Natural killer cell treated with Interleukin-12 subunit alpha and Interleukin-12 subunit beta and Interleukin-15 and Interleukin-18, amount 100 ng/mL, for 72 hours (primary cell): ENCODE results near the gene NF1. TPM values are rescaled to one million over a fixed set of nuclear protein-coding genes. Genes with fewer than 3 reads are reported as not detected.

Experiments used
- ATAC-seq, 2 donors: fragments of 150-1000 bp; cut with Tn5 transposase in 1 of 2; sonication (Bioruptor Pico), chemical (Tn5 transposase) in 1 of 2; 2 replicates each; pipeline ENCODE4 v1.10.0; 2021
- DNase-seq: peaks from one replicate; pipeline ENCODE4 v3.0.0; 2022; ENCODE audit warnings: low spot score
- H3K27ac Mint-ChIP-seq, 2 donors: 1 replicate in 1 of 2; 2 replicates in 1 of 2; pipeline ENCODE4 v1.8.0; 2022; ENCODE audit warnings: mixed read lengths in 2 of 2, mild to moderate bottlenecking in 1 of 2, moderate library complexity in 1 of 2
- H3K27me3 Mint-ChIP-seq, 2 donors: 1 replicate in 1 of 2; 2 replicates in 1 of 2; pipeline ENCODE4 v1.8.0; 2022; ENCODE audit warnings: mixed read lengths in 2 of 2
- H3K36me3 Mint-ChIP-seq: one replicate; pipeline ENCODE4 v1.8.0; 2022; ENCODE audit warnings: mixed read lengths
- H3K4me1 Mint-ChIP-seq, 2 donors: 1 replicate in 1 of 2; 2 replicates in 1 of 2; pipeline ENCODE4 v1.8.0; 2022; ENCODE audit warnings: low read depth in 2 of 2, mixed read lengths in 2 of 2, mild to moderate bottlenecking in 1 of 2
- H3K4me3 Mint-ChIP-seq: one replicate; pipeline ENCODE4 v1.8.0; 2022; ENCODE audit warnings: mixed read lengths
- H3K9me3 Mint-ChIP-seq: 2 replicates; pipeline ENCODE4 v1.8.0; 2022; ENCODE audit warnings: mixed read lengths
- total RNA-seq, 2 donors: library from RNA; stranded (reverse); gene quantifications; one replicate each; pipeline ENCODE4 v1.2.3, GENCODE V29; 2022

Gene NF1
- total RNA-seq, 2 donors from 2014 or later, result 34.6 to 45.1 TPM

DNA sequence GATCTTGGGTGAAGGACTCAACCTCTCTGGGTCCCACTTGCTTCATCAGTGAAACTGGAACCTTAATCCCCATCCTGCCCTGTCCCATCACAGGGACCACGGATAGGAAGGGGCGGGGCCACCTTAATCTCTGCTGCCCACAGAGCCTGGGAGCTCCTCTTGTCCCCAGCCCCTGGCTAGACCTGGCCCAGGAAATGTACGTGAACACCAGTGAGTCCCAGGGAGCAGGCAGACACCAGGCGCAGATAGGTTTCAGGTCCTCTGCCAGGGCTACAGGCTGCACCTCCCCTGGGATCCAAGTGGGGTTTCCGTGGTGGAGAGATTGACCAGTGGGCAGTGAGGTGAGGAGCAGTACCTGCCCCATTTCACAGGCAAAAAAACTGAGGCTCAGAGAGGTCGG lies 317.7 kb downstream of the NF1 start:
- DNase-seq, result no peak
- Mint-ChIP-seq H3K36me3 (no peaks in the 10 kb centered on the region), H3K4me3 (no peak overlapping the region), H3K4me1 (no peaks in the 10 kb centered on the region), H3K27ac (no peak overlapping the region), H3K9me3 (no peaks in the 10 kb centered on the region), H3K27me3 (peaks cover 0 to 8% of the 10 kb centered on the region in 2 donors)
- ATAC-seq, result no peak

DNA sequence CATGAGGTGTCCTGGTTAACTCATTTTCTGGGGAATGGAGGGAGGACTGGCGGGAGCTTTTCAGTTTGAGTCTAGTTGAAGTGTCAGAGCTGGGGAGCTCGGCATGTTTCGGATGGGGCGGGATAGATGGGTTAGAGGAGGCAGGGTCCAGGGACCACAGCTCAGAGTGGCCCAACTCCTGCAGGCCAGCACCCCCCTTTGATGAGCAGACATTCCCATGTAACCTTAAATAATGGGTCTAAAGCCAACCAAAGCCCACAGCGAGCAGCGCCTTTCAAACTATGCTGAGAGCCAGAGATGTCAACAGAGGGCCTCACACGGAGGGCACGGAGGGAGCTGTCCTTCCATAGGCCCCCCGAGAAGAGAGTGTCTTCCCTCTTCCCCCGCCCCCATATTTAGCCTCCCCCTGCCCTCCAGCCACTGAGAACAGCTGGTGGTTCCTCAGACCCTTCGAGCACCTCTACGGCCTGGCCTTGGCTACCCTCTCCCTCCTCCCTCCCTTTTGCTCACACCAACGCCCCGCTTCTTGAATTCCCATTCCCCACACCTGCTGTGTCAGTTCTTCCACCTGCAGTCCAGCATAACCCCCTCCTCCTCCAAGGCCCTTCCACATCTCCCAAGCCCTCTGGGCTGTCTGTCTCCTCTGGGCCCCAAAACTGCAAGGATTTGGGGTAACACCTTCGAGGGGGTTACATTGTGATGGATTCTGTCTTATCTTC lies 318.5 kb downstream of the NF1 start:
- Mint-ChIP-seq H3K27me3 (peaks cover 0 to 5% of the 10 kb centered on the region in 2 donors), H3K4me3 (no peak overlapping the region), H3K27ac (no peak overlapping the region)

DNA sequence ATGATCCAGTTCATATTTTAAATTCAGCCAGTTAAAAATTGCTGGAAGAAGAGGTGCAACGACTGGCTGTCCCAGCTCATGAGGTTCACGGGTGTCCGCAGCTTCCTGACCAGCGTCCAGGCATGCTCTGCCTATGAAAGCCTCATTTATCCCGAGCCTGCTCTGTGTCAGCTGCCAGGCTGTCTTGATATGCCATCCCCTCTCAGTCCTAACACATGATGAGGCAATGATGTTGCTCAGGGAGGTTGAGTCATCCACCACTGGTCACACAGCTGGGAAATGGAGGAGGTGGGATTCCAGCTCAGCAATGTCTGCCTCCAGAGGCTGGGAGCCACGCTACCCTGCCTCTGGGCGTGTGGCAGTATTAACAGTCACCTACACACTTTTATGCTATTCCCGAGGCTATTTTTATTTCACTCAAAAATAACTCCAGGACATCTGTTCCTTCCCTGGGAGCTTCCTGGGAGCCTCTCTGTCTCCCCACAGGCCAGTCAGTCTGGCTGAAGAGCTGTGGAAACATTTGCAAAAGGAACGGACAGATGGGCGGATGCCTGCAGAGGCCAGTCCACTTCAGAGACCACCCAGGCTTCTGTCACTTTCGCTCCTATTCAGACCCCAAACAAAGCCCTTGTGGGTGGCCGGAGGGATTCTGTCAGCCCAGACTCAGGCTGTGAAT lies 319.2 kb downstream of the NF1 start:
- DNase-seq, result no peak
- H3K4me3 Mint-ChIP-seq, result no peak overlapping the region
- H3K9me3 Mint-ChIP-seq, result no peaks in the 10 kb centered on the region
- no peak for ATAC-seq
- no peaks in the 10 kb centered on the region for H3K4me1 Mint-ChIP-seq
- H3K27me3 Mint-ChIP-seq, result peaks cover 0 to 2% of the 10 kb centered on the region in 2 donors
- no peaks in the 10 kb centered on the region for H3K36me3 Mint-ChIP-seq
- no peak overlapping the region for H3K27ac Mint-ChIP-seq

More for the DNA sequence above, 318.5 kb downstream of the NF1 start:
- Mint-ChIP-seq H3K4me1 (no peaks in the 10 kb centered on the region), H3K9me3 (no peaks in the 10 kb centered on the region), H3K36me3 (no peaks in the 10 kb centered on the region)
- DNase-seq, result no peak
- ATAC-seq, result no peak

DNA sequence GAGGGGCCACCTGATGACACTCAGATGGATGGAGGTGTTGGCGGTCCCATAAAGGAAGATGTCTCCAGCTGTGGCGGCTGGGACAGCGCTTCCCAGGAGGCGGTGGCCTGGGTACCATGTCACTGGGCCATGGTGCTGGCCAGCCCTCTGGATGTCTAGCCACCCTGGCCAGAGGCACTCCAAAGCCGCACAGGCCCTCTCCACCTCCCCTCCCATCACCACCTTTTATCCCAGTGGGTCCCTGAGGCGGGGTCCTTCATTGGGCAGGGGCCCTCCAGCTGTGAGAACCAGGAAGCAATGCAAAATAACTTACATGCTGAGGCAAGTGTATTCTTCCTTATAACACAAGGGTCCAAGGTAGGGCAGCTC lies 319.8 kb downstream of the NF1 start:
- H3K27me3 Mint-ChIP-seq, result peaks cover 0 to 2% of the 10 kb centered on the region in 2 donors
- H3K4me1 Mint-ChIP-seq, result no peaks in the 10 kb centered on the region
- DNase-seq (no peak), ATAC-seq (no peak)
- H3K4me3 Mint-ChIP-seq, result no peak overlapping the region
- no peaks in the 10 kb centered on the region for H3K36me3 Mint-ChIP-seq
- no peak overlapping the region for H3K27ac Mint-ChIP-seq
- no peaks in the 10 kb centered on the region for H3K9me3 Mint-ChIP-seq

DNA sequence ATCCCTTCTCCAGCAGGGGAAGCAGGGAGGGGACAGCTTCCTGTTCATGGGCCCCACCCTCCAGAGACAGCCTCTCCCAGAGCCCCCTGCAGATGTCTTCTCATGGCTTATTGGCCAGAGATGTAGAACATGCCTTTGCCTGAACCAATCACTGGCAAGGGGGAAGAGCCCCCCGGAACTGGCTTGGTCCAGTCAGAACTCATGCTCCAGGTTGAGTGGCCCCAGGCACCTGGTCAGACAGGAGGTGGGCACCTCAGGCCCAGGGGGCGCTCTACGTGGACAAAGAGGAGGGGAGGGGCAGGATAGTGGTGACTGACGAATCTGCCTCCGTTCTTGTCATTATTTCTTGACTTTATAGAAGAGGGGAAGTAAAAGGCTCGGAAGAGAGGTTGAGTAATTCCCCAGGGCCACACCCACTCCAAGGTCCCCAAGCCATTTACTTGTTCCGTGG lies 320.3 kb downstream of the NF1 start:
- no peak for DNase-seq
- no peak overlapping the region for H3K4me3 Mint-ChIP-seq
- no peaks in the 10 kb centered on the region for H3K36me3 Mint-ChIP-seq
- no peak overlapping the region for H3K27ac Mint-ChIP-seq
- H3K27me3 Mint-ChIP-seq, result peaks cover 0 to 1% of the 10 kb centered on the region in 2 donors
- H3K4me1 Mint-ChIP-seq, result no peaks in the 10 kb centered on the region
- peak in 1 of 2 donors; percentile 3 for ATAC-seq
- H3K9me3 Mint-ChIP-seq, result no peaks in the 10 kb centered on the region

DNA sequence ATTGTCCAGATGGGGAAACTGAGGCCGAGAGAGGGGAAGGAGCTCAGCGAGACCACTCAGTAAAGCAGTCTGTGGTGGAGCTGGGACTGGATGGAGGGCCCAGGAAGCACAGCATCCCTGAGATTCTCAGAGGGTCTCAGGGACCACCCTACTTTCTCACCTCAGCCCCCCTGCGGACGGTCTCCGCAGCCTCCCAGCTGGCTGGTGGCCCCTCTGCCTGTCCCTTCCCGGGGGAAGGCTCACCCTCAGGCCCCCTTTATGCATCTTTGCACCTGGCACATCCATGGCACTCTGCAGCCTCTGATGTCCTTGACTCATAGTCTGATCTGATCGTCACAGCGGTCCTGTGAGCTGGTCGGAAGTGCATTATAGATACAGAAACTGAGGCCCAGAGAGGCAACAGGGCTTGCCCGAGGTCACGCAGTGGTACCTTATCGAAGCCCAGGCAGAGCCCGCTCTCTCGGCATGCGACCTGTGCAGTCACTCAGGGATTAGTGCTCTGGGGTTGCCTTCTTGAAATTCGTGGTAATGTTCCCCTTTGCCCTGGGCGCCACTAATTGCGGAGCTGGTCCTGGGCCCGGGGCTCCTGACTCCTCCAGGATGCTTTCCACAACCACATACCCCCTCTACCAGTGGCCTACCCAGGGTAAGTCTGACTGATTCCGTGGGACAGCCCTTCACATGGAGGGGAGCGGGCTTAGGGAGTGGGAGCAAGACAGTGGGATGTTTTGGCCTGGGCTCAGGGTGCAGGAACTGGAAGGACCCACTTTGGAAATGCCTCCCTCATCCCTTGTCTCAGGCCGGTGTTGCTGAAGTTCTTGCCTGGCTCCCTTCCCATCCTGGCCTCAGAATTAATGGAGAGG lies 321.1 kb downstream of the NF1 start:
- DNase-seq, result no peak
- peak in 1 of 2 donors; percentile 30 for ATAC-seq
- no peaks in the 10 kb centered on the region for H3K9me3 Mint-ChIP-seq
- no peak overlapping the region for H3K27ac Mint-ChIP-seq
- H3K4me1 Mint-ChIP-seq, result no peaks in the 10 kb centered on the region
- no peaks in the 10 kb centered on the region for H3K27me3 Mint-ChIP-seq
- no peaks in the 10 kb centered on the region for H3K36me3 Mint-ChIP-seq
- H3K4me3 Mint-ChIP-seq, result no peak overlapping the region

DNA sequence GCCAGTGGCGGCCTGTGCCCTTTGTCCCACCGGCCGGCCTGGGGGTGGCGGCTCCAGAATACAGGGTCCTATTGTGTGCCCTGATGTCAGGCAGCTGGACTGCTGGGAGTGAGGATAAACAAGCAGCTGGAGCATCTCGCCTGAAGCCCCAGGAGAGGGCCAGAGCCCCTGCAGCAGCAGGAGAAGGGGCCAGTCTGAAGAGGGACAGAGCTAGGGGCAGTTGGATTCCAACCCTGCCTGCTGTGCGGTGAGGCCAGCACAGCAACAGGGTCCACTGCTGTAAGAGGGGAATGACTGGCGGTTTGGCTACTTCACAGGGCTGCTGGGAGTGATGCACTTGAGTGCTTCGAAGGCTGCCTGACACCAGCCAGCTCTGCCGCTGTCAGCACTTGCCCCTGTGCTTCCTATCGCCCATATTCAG lies 321.7 kb downstream of the NF1 start:
- Mint-ChIP-seq H3K4me3 (no peak overlapping the region), H3K4me1 (no peaks in the 10 kb centered on the region), H3K9me3 (no peaks in the 10 kb centered on the region), H3K27me3 (no peaks in the 10 kb centered on the region), H3K36me3 (no peaks in the 10 kb centered on the region), H3K27ac (no peak overlapping the region)
- ATAC-seq (peak in 1 of 2 donors; percentile 38), DNase-seq (no peak)

DNA sequence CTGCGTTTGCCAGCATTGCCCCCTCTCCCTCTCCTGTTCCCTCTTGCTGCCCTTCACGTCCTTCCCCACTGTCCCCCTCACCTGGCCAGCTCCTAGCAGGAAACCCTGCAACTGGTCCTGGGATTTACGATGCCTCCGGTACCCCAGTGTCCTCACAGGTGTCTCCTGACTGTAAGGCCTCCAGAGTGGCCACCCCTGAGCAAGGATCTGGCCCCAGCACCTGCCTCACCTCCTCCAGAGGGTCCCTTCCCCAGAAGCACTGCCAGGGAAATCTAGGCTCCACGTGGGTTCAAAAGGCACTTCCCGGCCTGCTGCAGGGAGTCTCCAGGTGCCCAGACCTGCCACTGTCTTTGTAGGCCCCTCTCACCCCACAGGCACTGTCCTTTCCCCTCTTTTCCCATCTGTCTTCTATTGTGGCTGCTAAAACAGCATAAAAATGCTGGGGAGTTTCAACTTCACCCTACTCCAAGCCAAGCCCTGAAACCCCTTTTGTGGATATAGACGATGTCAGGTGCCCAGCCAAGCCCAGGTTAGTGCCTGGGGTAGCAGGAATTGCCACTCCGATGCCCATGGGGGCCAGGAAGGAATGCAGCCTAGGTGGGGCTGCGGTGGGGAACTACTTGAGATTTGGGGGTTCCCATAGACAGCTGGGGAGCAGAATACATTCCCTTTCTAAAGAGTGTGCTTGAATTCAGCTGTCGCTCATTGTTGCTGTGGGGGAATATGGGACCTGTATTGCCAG lies 322.4 kb downstream of the NF1 start:
- Mint-ChIP-seq H3K27me3 (peaks cover 0 to under 1% of the 10 kb centered on the region in 2 donors), H3K9me3 (no peaks in the 10 kb centered on the region), H3K4me1 (no peaks in the 10 kb centered on the region), H3K27ac (no peak overlapping the region), H3K36me3 (no peaks in the 10 kb centered on the region), H3K4me3 (no peak overlapping the region)
- DNase-seq, result no peak
- ATAC-seq, result no peak

DNA sequence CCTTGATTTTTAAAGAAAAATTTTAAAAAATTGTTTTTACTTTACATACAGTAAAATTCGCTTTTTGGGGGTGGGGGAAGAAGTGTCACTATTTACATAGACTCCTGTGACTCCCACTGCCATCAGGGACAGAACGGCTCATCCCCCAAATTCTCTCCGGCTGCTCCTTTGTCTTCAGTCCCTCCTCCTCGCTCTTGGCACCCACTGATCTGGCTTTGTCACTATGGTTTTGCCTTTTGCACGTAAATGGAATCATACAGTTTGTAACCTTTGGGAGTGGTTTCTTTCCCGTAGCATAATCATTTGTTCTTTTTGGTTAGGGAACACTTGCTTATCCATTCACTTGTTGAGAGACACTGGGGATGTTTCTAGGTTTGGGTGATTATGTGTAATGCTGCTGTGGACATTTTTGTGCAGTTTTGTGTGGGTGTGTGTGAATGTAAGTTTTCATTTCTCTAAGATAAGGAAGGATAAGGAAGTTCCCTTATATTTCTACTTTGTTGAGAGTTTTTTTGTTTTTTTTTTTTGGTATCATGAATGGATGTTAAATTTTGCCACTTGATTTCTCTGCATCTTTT lies 324.1 kb downstream of the NF1 start:
- ATAC-seq, result no peak
- Mint-ChIP-seq H3K27ac (no peak overlapping the region), H3K27me3 (peaks cover 3 to 8% of the 10 kb centered on the region in 2 donors), H3K36me3 (peaks cover 5% of the 10 kb centered on the region), H3K4me1 (no peaks in the 10 kb centered on the region), H3K9me3 (no peaks in the 10 kb centered on the region), H3K4me3 (no peak overlapping the region)
- DNase-seq, result no peak

DNA sequence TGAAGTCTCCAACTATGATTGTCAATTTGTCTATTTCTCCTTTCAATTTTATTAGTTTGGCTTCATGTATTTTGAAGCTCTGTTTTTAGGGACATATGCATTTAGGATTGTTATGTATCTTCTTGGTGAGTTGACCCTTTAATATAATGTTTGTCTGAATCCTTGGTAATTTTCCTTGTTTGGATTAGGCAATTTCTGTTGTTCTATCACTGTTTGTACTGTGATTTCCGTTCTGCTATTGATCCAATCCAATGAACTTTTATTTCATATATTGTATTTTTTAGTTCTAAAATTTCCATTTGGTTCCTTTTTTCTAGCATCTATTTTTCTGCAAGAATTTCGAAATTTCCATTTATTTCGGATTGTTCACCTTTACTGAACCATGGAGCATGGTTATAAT lies 327.7 kb downstream of the NF1 start:
- H3K36me3 Mint-ChIP-seq, result peaks cover 5% of the 10 kb centered on the region
- H3K27me3 Mint-ChIP-seq, result peaks cover 3 to 8% of the 10 kb centered on the region in 2 donors
- no peak overlapping the region for H3K27ac Mint-ChIP-seq
- ATAC-seq (no peak), DNase-seq (no peak)
- no peak overlapping the region for H3K4me3 Mint-ChIP-seq
- H3K9me3 Mint-ChIP-seq, result no peaks in the 10 kb centered on the region
- no peaks in the 10 kb centered on the region for H3K4me1 Mint-ChIP-seq

DNA sequence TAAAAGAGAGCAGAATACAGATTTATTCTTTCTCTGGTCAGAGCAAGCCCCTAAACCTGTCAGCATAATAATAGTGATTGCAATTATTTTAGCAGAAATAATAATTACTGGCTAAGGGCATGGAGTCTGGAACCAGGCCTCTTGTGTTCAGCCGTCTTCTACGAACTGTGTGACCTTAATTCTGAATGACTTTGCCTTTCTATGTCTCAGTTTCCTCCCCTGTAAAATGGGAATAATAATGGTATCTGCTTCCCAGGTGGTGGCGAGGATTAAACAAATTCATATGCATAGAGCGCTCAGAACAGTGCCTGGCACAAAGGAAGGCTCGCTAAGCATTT lies 330.1 kb downstream of the NF1 start:
- no peak overlapping the region for H3K27ac Mint-ChIP-seq
- DNase-seq, result no peak
- no peak overlapping the region for H3K4me3 Mint-ChIP-seq
- peaks cover 6 to 11% of the 10 kb centered on the region in 2 donors for H3K27me3 Mint-ChIP-seq
- no peaks in the 10 kb centered on the region for H3K9me3 Mint-ChIP-seq
- peaks cover 5% of the 10 kb centered on the region for H3K36me3 Mint-ChIP-seq
- no peaks in the 10 kb centered on the region for H3K4me1 Mint-ChIP-seq
- ATAC-seq, result no peak

DNA sequence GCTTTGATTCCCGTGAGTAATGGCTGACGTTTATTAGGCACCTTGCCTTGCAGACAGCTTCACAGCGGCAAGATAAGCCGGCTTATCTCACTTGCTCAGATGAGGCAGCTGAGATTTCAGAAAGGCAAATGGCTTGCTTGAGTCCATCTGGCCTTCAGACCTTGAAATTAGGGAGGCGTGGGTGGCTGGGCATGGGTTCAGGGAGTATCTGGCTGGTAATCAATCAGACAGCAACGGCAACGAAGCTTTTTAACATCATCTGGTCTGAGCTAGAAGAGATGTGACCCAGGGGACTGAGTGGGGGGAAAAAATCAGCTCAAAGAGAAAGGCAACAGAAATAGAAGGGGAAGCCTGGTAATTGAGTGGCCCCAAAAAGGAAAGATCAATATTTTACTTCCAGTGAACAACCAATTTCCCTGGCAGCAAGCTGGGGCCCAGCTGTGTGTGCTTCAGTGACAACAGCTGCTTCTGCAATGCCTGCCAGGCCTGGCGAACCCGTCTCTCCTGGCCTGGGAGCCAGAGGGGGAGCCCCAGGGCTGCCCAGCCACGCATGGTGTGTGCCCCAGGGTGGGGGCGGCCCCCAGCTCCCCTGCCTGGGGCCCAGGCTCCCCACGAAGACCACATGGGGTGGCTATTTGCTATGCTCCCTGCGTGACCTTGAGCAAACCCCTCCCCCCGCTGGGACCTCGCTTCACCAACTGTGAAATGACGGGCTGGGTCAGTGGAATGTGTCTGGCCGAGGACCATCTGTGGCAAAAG lies 330.7 kb downstream of the NF1 start:
- DNase-seq (no peak), ATAC-seq (no peak)
- Mint-ChIP-seq H3K9me3 (no peaks in the 10 kb centered on the region), H3K27me3 (peaks cover 8 to 17% of the 10 kb centered on the region in 2 donors), H3K27ac (no peak overlapping the region), H3K4me1 (no peaks in the 10 kb centered on the region), H3K36me3 (peaks cover 5% of the 10 kb centered on the region), H3K4me3 (no peak overlapping the region)
